HG03159 (cell line): ENCODE measurements around the gene SERPINE1.

ENCODE experiments used
- ATAC-seq: cut with Tn5 transposase; IDR thresholded peaks from one replicate; pipeline ENCODE4 v1.9.1; 2021; ENCODE audit warnings: mild to moderate bottlenecking, moderate library complexity; ENCODE audit not compliant: unreplicated experiment

Gene SERPINE1

DNA sequence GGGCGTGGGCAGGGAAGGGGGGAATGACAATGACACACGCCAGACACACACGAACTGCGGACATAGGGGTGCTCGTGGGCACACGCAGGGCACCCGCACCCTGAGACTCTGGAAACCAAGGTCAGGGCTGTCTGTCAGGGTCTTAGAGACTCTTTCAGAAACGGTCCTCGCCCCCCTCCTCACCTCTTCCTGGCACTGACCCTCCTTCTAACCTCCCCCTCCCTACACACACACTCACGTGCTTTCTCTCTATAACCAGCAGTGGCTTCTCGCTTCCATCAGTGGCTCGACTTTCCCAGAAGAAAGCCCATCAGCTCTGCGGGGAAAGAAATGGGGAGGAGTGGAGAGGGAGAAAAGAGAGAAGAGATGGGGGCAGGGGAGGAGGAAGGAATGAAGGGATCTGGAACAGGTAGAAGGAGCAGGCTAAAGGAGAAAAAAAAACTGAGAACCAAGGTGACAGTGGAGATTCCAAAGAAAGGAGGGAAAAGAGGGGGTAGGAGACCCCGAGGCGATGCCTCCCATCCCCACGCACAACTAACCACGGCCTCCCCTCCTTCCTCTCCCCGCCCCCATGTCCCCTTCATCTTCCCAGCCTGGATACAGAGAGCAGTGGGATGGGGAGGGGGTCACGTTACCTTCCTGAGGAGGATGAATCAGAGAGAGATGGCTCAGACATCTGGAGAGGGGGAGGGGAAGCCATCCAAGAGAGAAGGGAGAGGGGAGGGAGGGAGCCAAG lies 40.2 kb downstream of the SERPINE1 start:
- ATAC-seq: no peak

DNA sequence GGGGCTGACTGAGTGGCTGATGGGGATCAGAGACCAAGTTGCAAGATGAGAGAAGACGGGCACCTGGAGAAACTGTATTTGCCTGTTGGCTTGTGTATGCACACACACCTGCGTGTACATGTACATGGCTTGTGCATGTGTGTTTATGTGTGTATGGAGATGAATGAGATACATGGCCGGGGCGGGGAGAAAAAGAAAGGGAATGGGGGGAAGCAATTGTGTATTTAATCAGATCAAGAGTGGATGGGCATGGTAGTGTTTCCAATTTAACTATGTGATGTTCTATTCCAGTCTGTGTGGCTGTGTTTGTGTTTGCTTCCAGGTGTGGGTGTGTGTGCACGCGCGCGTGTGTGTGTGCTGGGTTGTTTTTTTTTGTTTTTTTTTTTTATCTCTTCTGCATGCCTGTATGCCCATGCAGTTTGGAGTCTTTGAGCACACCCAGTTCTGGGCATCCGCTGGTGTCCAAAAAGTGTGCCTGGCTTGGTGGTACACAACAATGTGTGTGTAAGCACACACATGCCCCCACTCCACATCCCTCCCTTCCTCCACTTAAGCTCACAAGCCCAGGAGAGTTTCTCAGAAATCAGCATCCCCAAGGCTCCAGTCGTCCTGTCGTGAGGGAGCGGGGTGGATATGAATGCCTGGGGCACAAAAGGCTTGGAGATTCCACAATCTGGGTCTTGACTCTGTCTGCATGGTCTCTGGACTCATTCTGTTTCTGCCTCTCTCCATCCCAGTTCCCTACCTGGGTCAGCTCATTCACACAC lies 40.9 kb downstream of the SERPINE1 start:
- ATAC-seq: no peak

DNA sequence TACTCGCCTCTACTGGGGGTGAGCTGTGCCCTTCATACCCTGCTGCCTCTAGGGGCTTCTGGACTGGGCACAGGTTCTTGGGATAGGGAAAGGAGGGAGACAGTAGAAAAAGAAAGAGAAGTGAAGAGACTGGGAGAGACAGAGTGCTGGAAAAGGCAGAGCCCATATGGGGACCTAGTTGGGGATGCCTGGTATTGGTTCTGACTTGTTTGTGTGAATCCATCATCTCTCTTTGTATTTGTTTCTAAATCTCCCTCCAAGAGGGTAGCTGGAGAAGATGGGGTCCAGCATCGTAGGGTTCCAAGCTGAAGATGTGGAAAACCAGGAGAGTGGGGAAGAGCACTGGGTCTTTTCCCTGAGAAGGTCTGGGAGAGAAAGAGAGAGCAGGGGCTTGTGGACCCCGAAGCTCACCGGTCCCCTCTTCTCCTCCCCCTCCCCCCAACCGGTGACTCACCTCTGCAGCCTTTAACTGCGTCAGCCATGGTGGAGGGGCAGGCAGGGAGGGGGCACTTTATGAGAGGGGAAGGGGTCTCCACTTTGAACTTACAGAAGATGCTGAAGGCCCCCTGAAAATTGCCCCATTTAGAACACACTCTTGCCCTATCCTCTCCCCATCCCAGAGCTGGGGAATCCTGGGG lies 41.6 kb downstream of the SERPINE1 start:
- ATAC-seq: no peak

DNA sequence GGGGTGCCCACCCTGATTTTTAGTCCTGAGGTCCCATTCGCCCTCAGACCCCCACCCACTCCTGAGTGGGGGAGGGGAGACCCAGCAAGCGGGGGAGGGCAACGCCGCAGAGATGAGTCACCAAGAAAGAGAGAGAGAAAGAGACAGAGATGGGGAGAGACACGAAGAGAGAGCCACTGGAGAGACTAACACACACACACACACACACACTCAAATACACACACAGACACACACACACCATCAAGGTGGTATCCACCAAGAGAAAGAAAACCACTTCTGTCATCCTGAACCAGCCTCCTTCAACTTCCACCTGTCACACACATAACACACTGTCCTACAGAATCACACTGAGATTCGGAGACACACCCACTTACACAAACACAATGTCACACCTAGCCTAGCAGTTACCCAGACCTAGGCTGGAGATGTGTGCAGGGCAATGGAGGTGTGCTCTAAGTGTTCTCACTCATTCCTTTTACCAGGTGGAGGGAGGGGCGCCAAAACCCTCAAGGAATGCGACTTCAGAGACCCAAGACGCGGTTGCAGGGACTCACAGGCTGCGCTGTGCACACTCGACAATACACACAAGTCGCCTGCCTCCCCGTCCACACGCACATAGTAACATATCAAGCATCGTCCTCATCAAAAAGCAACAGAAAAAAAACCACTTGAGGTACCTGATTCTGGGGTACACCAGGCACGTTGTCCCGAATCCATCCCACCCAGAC lies 42.4 kb downstream of the SERPINE1 start:
- ATAC-seq: no peak

DNA sequence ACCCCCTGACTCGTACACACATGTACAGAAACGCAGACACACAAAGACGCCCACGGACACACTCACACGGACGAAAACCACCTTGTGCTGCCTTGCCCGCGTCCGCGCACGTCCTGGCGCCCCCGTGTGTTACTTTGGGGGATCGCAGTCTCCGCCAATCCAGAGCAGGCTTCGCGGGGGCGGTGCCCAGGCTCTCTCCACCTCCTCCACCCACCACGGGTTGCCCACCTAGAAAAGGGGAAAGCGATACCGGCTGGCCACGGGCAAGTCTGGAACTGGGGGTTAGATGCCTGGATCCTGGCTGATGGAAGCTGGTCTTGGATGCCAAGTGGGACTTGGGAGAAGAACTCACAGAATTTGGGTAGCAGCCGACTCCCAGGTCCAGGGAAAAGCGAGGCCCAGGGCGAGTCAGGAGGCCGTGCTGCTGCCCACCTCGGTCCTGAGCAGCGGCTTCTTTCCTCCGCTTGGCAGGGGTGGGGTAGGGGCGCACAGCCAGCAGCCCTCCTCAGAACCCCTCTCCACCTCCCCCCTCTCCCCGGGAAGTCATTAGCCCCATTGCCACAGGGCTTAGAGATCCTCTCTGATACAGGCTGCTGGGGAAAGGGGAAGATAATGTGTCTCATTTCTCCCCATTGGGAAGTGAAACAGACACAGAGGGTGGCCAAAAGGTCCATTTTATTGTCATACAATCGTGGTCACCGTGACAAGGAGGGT lies 43.1 kb downstream of the SERPINE1 start:
- ATAC-seq: no peak

DNA sequence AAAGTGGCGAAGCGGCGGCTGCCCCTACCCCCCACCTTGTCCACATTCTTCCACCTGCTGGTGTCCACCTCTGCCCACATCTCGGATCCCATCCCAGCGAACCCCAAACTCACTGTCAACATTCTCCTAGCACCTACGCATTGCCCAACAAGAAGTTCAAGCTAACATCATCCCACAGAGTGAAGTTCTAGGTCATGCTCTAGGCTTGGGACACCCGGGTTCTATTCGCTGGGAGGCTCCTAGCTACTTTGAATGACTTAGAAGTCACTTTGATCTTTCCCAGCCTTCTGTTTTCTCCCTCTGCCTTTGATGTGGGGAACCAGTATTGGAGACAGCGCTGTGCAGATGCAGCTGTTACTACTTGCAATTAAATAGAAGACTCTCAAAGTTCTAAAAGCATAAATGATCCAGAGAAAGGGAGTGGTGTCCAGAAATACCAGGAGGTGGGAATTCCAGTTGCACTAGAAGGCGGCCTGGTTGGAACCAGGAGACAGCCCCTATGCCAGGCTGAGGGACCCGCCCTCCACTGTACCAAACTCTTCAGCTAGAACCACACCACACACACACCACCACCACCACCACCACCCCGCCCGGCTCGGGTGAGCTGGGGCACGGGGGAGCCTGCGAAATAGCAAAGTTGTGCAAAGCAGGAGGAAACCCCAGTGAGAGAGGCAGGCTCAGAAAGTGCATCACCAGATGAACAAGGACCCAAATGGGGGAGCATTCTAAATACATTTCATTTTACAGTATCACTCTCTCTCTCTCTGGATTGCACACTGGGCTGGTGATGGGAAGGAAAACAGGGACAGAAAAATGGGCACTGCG lies 43.9 kb downstream of the SERPINE1 start:
- ATAC-seq: no peak

DNA sequence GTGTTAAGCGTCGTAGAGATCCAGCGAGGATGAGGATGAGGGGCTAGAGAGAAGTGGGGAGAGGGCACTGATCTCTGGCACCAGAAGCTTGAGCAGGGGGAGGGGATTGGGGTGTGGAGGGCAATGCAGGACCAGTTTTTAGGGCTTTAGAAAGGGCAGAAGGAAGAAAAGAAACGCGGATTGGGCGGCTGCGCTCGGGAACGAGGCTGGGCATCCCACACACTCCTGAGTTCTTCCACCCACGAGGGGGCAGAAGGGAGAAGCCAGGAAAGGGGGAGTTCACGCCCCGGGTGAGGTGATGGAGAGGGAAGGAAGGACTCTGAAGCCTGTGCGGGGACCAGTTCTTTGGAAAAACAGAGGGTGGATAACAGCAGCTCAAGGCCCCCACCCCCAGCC lies 44.5 kb downstream of the SERPINE1 start:
- ATAC-seq: no peak

DNA sequence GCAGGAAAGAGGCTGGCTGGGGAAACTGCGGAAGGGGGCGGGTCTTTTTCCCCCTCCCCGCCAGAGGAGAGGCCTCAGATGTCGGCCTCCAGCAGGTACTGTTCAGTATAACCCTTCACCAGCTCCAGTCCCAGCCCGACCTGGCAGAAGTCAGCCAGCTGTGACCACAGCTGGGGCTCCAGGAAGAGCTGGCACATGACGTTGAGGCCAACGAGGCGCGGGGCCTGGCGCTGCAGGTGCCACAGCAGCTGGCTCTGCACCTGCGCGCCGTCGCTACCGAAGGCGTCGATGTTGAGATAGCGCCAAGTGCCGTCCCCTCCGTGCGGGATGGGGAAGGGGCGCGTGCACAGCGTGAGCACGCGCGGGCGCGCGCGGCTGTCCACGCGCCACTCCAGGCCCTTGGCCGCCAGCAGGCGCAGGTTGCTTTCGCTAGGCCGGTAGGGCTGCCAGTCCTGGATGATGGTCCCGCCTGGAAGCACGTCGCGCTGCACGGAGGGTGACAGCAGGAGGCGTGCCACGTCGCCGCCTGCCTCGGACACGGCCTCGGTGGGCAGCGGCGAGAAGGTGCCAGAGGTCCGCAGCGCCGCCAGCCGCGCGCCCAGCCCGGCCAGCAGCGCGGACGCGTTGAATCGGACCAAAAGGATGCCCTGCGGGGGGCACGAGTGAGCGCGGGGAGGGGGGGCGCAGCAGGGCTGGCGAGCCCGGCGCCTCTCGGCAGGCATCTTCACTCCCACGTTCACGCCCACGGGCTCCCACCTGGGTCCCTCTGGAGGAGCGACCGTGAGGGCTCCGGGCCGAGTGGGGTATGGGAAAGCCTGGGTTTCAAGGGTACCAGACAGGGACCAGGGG lies 45.3 kb downstream of the SERPINE1 start:
- ATAC-seq: no peak

DNA sequence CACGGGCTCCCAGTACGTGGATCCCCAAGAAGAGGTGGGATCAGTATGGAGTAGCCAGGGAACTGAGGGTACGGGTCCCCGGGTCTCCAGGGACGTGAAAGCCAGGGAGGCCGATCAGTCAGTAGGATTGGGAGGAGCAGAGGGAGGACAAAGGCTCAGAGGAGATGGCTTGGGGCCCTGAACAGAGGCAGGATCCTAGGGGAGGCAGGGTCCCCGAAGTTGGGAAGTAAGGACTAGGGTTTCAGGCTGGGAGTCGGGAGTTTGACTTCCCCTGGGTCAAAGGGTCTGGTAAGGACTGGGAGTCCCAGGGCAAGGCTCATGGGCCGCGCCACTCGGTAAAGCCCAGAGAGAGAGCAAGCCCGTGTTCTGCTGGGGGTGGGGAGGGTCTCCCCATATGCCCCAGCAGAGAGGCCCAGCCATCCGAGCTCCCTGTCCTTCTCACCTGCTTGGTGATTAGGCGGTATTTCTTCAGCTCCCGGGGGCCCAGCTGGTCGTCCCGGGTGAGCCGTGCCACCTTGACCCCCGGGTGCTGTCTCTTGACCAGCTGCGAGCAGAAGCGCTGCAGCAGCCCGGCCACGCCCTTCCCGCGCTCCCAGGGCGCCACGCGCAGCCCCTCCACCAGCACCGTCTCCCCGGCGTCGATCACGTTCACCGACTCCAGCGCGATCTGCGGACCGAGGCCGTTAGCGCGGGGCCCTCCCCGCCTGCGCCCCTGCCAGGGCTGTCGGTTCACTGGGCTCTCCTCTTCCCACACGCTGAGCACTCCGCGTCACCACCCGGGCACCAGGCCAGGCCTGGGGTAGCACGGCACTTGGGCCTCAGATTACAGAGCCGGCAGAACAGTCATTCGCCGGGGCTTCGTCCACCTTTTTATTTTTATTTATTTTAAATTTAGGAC lies 46.2 kb downstream of the SERPINE1 start:
- no peak for ATAC-seq

DNA sequence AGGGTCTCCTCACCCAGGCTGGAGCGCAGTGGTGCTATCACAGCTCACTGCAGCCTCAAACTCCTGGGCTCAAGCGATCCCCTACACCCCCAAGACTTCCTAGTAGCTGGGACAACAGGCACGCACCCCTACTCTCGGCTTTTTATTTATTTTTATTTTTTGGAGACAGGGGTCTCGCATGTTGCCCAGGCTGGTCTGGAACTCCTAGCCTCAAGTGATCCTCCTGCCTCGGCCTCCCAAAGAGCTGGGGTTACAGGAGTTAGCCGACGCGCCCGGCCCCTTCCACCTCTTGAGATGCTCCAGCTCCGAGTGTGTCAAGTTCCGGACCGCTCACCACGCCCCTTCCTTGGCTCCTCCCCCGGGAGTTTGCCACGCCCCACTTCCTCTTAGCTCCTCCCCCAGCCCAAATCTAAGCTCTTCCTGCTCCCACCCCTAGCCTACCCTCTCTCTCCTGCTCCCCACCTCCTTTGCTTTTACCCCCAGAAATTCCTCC lies 46.9 kb downstream of the SERPINE1 start:
- ATAC-seq: no peak

DNA sequence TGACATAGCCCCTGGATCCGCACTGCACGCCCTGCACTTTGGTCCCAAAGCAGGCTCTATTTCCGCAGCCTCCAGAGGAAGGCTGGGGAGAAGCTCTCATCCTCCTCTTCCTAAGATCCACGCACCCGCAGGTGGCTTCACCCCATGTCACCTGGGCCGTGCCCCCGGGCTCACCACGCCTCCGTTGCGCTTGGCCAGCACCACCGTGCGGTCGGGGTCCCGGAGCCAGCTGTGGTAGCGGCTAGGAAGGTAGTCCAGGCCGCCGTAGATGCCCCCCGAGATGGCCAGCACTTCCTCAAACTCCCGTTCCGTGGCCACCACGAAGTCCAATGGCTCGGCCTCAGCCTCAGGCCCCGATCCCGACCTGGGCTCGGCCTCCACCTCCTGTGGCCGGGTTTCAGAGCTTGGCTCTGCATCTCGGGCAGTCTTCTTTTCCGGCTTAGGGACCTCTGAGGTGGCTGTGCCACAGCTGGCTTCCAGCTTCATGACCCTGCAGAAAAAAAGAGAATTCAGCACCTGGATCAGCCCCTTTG lies 47.5 kb downstream of the SERPINE1 start:
- no peak for ATAC-seq

DNA sequence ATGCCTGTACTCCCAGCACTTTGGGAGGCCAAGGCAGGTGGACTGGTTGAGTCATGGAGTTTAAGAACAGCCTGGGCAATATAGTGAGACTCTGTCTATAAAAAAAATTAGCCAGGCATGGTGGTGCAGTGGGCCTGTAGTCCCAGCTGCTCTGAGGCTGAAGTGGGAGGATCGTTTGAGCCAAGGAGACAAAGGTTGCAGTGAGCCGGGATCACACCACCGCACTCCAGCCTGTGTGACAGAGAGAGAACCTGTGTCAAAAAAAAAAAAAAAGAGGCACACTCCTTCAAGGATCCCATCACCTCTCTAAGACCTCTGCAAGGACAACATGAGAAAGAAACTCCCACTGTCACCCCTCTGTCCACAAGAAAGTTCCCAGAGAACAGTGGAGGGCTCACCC lies 48.8 kb downstream of the SERPINE1 start:
- ATAC-seq: no peak

DNA sequence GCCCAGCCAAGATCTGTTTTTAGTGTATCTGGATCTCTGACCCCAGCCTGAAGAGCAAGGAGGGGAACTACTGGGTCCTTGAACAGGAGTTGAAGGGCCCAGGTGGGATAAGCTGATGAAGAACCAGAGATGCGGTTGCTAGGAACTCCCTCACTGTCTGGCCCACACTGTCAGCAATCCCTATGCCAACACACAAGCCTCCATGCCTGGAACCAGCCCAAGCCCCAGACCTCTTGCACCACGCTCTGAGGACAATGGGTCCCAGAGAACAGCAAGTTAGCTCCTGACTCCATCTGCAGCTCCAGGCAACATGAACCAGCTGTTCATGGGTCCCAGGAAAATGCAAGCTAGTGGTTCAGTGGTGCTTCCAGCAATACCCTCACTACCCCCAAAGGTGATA lies 50.7 kb downstream of the SERPINE1 start:
- no peak for ATAC-seq

DNA sequence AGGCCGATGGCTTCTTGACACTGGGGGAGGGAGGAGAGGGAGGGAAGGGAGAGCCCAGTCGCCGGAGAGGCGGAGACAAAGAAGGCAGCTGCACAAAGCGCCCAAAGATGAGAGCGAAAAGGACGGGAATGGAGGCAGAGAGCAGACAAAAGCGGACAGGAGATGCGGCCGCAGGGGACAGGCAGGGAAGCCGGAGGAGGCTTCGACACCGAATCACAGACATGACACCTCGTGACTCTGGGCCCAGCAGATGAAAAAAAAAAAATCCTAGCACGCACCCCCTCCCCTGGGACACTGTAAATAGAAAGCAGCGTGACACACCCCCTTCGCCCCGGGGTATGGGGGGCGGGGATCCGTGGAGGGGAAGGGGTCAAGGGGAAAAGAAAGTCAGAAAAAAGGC lies 52.2 kb downstream of the SERPINE1 start:
- ATAC-seq: no peak

DNA sequence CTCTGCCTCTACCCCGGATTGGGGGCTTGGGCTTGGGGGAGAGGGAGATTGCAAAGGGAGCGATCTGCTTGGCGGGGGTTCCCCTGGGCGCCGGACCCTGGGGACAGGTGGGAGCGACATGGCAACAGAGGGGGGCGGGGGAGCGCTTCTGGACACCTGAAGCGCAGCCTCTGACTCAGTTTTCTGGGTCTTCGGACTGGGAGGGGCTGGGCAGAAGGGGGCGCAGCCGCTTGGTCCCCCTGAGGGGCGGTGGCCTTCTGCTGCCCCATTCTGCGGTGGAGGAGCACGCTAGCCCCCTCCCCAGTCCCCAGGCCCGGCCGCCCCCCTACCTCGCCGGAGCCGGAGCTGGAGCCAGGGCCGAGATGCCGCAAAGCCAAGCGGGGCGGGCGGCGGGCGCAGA lies 52.8 kb downstream of the SERPINE1 start:
- no peak for ATAC-seq

DNA sequence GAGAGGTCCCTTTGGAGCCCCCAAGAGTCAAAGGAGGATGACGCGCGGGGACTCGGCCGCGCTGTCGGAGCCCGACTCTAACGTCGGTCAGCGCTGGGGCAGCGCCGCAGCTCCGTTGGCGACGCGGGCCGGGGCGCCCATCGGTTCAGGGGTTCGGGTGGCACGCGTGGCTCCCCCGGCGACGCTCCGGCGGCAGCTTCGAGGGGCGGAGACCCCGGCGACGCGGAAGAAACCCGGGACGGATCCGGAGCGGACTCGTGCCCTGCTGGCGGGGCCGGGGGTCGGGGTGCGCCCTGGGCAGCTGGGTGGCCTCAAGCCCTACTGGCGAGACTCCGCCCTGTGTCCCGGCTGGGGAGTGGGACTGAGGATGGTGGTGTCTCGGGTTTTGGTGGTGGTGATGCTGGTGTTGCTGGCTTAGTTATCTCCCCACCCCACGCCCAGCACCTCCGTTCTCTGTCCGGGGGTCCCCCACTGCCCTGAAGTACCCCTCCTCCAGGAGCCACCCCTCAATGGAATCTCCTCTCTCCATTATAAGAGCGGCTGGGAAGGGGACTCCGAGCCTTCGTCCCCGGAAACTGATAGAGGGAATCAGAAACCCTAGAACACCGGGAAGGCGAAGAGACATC lies 53.3 kb downstream of the SERPINE1 start, which contains the start of gene NAT16:
NAT16 (minus strand) TSS at position 164 of the 626 bp plus-strand sequence. CDS start 5,486 bp downstream, outside the sequence.
- no peak for ATAC-seq
